GM21717 (cell line): ENCODE data around the gene PNPLA2.

Source experiments
- ATAC-seq: cut with Tn5 transposase; IDR thresholded peaks from one replicate; pipeline ENCODE4 v1.9.1; 2021; ENCODE audit warnings: mild to moderate bottlenecking, moderate library complexity; ENCODE audit not compliant: unreplicated experiment

Gene PNPLA2

DNA sequence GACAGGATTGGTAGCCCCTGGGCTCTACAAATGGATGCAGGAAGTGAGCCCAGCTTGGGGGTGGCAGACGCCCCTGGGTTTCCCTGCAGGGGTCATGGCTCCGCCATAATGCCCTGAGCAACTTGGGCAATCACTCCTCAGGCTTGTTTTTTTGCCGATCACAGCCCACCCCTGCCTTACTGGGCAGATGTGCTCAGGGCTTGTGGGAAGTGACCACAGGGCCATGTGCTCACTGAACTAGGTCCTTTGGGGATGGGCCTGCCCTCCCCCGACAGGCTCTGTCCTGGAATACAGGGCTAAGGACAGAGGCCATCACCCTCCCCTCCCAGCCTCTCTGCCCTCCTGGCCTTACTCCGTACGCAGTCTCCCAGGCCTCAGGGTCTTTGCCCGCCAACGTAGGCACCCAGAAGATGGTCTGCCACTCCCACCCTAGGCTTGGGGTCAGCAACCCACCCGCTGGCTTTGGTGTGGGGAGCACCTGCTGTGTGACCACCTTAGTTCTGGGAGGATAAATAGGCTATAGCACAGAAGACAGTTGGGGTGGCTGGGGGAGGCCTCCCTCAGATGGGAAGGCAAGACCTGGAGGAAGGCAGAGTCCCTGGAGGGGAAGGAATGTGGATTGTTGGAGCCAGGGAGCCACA, 5.1 kb upstream of the PNPLA2 start:
- ATAC-seq: no peak

GRCh38 chr11:815675-816432, 2.9 kb upstream of the PNPLA2 start:
- no peak for ATAC-seq

GRCh38 chr11:816433-816779, 2.3 kb upstream of the PNPLA2 start:
- no peak for ATAC-seq

GRCh38 chr11:819129-819931, 616 bp downstream of the PNPLA2 start:
- ATAC-seq: peak; percentile 48

GRCh38 chr11:819943-820649, 1.4 kb downstream of the PNPLA2 start:
- ATAC-seq: peak; percentile 47

GRCh38 chr11:820655-821511, 2.2 kb downstream of the PNPLA2 start:
- no peak for ATAC-seq

DNA sequence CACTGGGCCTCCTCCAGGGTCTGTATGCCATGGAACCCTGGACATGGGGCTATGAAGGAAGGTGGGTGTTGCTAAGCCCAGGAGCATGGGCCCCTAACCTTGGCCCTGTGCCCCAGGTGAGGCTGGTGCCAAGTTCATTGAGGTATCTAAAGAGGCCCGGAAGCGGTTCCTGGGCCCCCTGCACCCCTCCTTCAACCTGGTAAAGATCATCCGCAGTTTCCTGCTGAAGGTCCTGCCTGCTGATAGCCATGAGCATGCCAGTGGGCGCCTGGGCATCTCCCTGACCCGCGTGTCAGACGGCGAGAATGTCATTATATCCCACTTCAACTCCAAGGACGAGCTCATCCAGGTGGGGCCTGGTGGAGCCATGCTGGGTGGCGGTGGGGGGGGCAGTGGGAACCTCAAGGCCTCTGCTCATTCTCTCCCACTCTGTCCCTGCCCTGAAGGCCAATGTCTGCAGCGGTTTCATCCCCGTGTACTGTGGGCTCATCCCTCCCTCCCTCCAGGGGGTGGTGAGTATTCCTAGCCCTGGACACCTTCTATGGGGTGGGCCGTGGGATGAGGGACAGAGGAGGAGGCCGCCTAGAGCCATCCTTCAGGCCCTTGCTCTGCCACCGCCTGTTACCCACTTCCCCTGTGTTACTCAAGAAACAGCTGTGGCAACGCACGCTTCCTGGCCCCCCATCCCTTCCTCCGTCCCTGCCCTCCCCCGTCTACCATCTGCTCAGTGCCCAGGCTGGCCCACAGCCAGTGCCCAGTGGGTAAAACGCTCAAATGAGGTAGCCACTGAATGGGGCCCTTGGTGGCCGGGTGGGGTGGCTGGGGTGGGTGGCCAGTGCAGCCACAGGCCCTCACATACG, 3.0 kb downstream of the PNPLA2 start:
- no peak for ATAC-seq

- ATAC-seq: no peak
These were observed 5.0 kb downstream of the PNPLA2 start for GRCh38 chr11:823441-824291.

- no peak for ATAC-seq
These were observed 5.7 kb downstream of the PNPLA2 start for GRCh38 chr11:824292-824880.

DNA sequence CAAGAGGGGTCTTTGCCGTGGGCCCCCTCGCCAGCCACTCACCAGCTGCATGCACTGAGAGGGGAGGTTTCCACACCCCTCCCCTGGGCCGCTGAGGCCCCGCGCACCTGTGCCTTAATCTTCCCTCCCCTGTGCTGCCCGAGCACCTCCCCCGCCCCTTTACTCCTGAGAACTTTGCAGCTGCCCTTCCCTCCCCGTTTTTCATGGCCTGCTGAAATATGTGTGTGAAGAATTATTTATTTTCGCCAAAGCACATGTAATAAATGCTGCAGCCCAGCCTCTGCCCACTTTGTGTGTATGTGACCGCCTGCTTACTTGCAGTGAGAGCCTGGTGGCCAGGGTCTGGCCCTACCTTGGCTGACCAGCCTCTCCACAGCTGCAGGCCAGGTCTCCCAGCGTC, 6.2 kb downstream of the PNPLA2 start:
- ATAC-seq: no peak

GRCh38 chr11:825366-826226, 6.9 kb downstream of the PNPLA2 start:
- no peak for ATAC-seq

GRCh38 chr11:826227-826621, 7.5 kb downstream of the PNPLA2 start:
- no peak for ATAC-seq

DNA sequence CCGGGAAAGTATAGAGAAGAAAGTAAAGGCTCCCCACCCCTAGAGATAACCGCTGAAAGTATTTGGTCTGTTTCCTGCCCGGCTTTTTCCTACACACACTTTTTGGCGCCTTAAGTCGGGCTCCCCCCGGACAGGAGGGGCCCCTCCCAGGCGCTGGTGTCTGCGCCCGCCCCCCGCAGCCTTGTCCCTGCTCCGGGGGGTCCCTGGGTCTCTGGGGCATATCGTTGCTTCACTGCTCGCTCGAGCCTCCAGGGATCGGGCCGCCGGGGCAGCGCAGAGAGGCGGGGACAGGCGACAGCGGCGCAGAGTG, 8.1 kb downstream of the PNPLA2 start:
- ATAC-seq: no peak

DNA sequence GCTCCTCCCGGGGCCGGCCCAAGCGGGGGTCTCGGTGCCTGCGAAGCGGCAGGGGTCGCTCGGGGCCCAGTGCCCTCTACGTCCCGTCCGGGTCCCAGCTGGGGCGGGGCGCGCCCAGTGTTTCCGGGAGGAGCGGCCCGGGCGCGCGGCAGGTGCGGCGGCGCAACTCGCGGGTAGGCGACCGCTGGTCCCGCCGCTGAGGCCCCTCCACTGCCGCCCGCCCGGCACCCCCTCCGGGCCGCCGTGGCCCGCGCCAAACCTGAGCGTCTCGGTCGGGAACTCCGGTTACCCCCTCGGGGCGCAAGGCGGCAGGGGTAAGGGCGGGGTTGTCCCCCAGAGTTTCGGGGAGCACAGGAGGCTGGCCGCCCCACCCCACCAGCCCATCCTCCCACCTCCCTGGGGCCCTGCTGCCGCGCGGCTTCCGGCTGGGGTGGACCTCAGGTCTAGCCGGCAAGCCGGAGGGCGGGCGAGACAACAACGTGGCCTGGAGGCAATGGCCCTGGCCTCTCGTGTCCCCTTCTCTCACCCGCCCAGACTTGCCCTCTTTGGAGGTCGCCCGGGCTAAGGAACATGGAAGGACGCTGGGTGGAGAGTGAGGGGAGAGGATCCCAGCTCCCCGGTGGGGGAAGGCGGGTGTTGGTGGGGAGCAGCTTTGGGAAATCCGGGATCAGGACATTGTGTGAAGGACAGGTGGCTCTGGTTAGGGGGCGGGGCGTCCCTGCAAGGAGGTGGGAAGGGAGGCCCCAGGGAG, 8.6 kb downstream of the PNPLA2 start:
- ATAC-seq: peak; percentile 29

- ATAC-seq: no peak
These were observed 9.1 kb downstream of the PNPLA2 start, which contains the start of gene CRACR2B for GRCh38 chr11:827897-828192. TSS of gene CRACR2B (plus strand) at chr11:827919. CDS start at chr11:828608, 689 bp downstream.

DNA sequence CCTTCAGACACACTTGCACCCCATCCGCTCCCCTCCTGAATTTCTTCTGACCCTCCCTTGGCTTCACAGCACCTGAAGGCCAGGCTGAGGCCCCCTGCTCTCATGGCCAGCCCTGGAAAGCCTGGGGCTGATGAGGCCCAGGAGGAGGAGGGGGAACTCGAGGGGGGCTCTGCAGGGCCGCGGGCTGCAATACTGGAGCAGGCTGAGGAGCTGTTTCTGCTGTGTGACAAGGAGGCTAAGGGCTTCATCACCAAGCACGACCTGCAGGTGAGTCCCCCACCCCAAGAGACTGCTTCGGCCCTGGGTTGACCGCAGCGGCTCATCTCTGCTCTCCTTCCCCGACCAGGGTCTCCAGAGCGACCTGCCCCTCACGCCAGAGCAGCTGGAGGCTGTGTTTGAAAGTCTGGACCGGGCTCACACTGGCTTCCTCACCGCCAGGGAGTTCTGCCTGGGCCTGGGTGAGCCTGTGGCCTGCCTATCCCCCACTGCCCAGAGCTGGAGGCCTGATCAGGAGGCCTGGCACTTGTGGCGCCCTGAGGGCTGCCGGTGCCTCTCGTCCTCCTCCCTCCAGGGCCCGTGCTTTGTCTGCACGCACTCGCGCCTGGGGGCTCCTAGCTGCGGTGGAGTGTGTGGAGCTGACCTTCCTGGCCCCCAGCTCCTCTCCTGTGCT, 9.9 kb downstream of the PNPLA2 start:
- ATAC-seq: no peak
